ENCODE measurements around the gene DIP2A. TPM values are rescaled to one million over a fixed set of nuclear protein-coding genes. Genes with fewer than 3 reads are reported as not detected.
"Not testable (repeated sequence)": the region's sequence is repeated elsewhere in the genome, so short reads cannot be mapped to it uniquely, and the experiment has no call there.

DIP2A gene
- total RNA-seq, 6 experiments from 2014 or later, result 20.0 to 24.1 (median 21.7) TPM

GRCh38 chr21:46431448-46431847 is 27.2 kb upstream of the DIP2A start:
- H3K4me1 Mint-ChIP-seq (ENCODE audit: low read depth), result no peaks in the 10 kb centered on the region

GRCh38 chr21:46431884-46432488 is 26.7 kb upstream of the DIP2A start:
- Mint-ChIP-seq H3K27ac (no peak overlapping the region), H3K4me1 (ENCODE audit: low read depth) (no peaks in the 10 kb centered on the region), H3K9me3 (no peaks in the 10 kb centered on the region), H3K36me3 (ENCODE audit: low read depth) (peaks cover 25% of the 10 kb centered on the region; the same call in 1 of the 2 replicates), H3K4me3 (no peak overlapping the region), H3K27me3 (ENCODE audit: insufficient read depth) (no peaks in the 10 kb centered on the region; the same call in none of the 2 replicates)
- DNase-seq, result no peak
- no peak for TF ChIP-seq CTCF (IDR thresholded peaks at IDR 0.05)

More at GRCh38 chr21:46431448-46431847, 27.2 kb upstream of the DIP2A start:
- Mint-ChIP-seq H3K36me3 (ENCODE audit: low read depth) (peaks cover 25% of the 10 kb centered on the region; the same call in 1 of the 2 replicates), H3K27me3 (ENCODE audit: insufficient read depth) (no peaks in the 10 kb centered on the region; the same call in none of the 2 replicates), H3K4me3 (no peak overlapping the region), H3K27ac (no peak overlapping the region), H3K9me3 (no peaks in the 10 kb centered on the region)
- TF ChIP-seq CTCF (IDR thresholded peaks at IDR 0.05), result no peak
- no peak for DNase-seq

- H3K36me3 Mint-ChIP-seq (ENCODE audit: low read depth), result peaks cover 25% of the 10 kb centered on the region; the same call in 1 of the 2 replicates
- H3K4me3 Mint-ChIP-seq; H3K27ac Mint-ChIP-seq; DNase-seq; H3K4me1 Mint-ChIP-seq (ENCODE audit: low read depth); H3K9me3 Mint-ChIP-seq; H3K27me3 Mint-ChIP-seq (ENCODE audit: insufficient read depth): not testable (repeated sequence)
Measured at GRCh38 chr21:46433116-46433515, 25.6 kb upstream of the DIP2A start.

GRCh38 chr21:46434322-46434958 is 24.3 kb upstream of the DIP2A start:
- Mint-ChIP-seq H3K36me3 (ENCODE audit: low read depth) (peaks cover 25% of the 10 kb centered on the region; the same call in 1 of the 2 replicates), H3K27ac (no peak overlapping the region), H3K4me1 (ENCODE audit: low read depth) (no peaks in the 10 kb centered on the region)

DNA sequence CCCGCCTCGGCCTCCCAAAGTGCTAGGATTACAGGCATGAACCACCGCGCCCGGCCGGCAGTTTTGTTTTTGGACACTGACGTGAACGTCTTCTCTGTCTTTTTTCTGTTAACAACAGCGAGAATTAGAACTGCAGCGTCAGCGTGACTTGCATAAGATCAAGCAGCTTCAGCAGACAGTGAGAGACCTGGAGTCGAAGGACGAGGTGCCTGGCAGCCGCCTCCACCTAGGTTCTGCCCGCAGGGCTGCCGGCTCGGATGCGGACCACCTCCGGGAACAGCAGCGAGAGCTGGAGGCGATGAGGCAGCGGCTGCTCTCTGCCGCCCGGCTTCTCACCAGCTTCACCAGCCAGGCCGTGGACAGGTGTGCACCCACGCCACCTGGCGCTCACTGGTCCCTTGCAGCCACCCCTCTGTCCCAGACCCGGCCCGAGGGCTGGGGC is 22.9 kb upstream of the DIP2A start:
- no peaks in the 10 kb centered on the region for H3K9me3 Mint-ChIP-seq

More at GRCh38 chr21:46434322-46434958, 24.3 kb upstream of the DIP2A start:
- TF ChIP-seq CTCF (IDR thresholded peaks at IDR 0.05), result no peak
- Mint-ChIP-seq H3K9me3 (no peaks in the 10 kb centered on the region), H3K27me3 (ENCODE audit: insufficient read depth) (no peaks in the 10 kb centered on the region; the same call in none of the 2 replicates), H3K4me3 (no peak overlapping the region)
- DNase-seq, result no peak

More for the DNA sequence above, 22.9 kb upstream of the DIP2A start:
- TF ChIP-seq CTCF (IDR thresholded peaks at IDR 0.05), result no peak
- H3K27ac Mint-ChIP-seq, result no peak overlapping the region
- no peak for DNase-seq
- no peaks in the 10 kb centered on the region for H3K4me1 Mint-ChIP-seq (ENCODE audit: low read depth)
- H3K27me3 Mint-ChIP-seq (ENCODE audit: insufficient read depth), result no peaks in the 10 kb centered on the region; the same call in none of the 2 replicates
- no peak overlapping the region for H3K4me3 Mint-ChIP-seq
- H3K36me3 Mint-ChIP-seq (ENCODE audit: low read depth), result peaks cover 30% of the 10 kb centered on the region

Data from HFFc6 (cell line).